ENCODE results near the gene NFS1. TPM values are rescaled to one million over a fixed set of nuclear protein-coding genes. Genes with fewer than 3 reads are reported as not detected.
"Not testable (repeated sequence)": the region's sequence is repeated elsewhere in the genome, so short reads cannot be mapped to it uniquely, and the experiment has no call there.

Gene NFS1
- 12.6 TPM for polyA plus RNA-seq (ENCODE audit: insufficient read length)

DNA sequence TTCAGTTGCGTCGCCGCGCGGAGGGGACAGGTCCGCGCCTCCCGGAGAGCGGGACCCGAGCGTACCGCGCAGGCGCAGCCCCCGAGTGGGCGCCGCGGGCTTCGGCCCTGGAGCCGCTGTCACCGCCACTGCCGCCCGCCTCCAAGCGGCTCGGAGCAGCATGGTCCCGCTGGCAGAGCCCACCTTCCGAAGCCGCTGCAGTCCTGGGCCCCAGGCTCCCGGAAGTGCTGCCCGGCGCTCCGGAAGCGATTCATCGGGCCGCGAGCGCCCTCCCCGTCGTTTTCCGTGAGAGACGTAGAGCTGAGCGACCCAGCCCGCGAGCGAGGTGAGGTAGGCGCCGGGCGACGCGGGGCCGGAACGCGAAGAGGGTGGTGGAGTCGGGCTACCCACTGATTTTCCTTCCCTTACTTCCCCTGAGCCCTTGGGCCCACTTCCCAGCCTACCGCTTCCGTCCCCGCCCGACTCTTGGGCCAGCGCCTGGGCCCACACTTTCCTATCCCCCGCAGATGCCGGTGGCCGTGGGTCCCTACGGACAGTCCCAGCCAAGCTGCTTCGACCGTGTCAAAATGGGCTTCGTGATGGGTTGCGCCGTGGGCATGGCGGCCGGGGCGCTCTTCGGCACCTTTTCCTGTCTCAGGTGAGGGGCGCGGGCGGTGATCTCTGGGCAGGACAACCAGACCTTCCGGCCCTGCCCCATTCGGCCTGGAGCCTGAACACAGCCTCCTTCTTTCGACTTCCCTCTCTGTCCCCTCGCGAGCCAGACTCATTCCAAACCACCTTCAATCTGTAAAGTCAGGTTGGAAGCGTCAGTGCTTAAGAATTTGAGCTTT, at the start of gene NFS1, which contains the start of gene ROMO1:
Gene NFS1 (minus strand): TSS at position 226 of the 830 bp plus-strand sequence. CDS start 64 bp downstream, at position 162.
Gene ROMO1 (plus strand): TSS at position 279 of the 830 bp plus-strand sequence. CDS start 228 bp downstream, at position 507.
- DNase-seq (ENCODE audit: low read depth): peak; percentile 43

DNA sequence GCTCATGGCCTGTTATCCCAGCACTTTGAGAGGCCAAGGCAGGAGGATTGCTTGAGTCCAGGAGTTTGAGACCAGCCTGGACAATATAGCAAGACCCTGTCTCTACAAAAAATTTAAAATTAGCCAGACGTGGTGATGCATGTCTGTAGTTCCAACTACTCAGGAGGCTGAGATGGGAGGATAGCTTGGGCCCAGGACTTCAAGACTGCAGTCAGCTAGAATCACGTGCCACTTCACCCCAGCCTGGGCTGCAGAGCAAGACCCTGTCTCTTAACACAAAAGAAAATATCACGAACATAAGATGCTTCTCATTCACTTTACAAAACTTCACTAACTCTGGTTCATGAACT, 45.3 kb upstream of the NFS1 start:
- DNase-seq (ENCODE audit: low read depth): not testable (repeated sequence)

DNA sequence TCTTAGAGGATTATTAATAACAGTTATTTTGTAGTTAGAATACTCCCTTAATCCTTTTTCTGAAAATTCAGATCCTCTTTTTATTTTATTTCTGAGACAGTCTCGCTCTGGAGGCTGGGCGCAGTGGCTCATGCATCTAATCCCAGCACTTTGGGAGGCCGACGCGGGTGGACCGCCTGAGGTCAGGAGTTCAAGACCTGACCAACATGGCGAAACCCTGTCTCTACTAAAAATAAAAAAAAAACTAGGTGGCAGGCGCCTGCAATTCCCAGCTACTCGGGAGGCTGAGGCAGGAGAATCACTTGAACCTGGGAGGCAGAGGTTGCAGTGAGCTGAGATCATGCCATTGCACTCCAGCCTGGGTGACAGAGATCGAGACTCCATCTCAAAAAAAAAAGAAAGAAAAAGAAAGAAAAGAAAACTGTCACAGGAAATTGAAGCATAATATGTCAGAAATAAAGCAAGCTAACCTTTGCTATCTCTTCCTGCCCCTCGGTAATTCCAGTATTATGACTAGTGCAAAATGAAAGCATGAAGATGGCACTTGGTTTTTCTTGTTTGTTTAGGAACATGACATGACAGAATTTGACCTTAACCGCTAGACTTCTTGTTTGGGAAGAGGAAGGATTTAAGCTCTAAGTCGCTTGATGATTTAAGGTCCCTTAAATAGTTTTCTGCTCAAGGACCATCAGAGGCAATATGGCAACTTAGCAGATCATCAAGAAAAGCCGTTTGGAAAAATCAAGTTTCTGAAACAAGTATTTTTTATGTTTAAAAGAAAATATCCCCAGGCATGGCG, 44.7 kb upstream of the NFS1 start:
- DNase-seq (ENCODE audit: low read depth): no peak

DNA sequence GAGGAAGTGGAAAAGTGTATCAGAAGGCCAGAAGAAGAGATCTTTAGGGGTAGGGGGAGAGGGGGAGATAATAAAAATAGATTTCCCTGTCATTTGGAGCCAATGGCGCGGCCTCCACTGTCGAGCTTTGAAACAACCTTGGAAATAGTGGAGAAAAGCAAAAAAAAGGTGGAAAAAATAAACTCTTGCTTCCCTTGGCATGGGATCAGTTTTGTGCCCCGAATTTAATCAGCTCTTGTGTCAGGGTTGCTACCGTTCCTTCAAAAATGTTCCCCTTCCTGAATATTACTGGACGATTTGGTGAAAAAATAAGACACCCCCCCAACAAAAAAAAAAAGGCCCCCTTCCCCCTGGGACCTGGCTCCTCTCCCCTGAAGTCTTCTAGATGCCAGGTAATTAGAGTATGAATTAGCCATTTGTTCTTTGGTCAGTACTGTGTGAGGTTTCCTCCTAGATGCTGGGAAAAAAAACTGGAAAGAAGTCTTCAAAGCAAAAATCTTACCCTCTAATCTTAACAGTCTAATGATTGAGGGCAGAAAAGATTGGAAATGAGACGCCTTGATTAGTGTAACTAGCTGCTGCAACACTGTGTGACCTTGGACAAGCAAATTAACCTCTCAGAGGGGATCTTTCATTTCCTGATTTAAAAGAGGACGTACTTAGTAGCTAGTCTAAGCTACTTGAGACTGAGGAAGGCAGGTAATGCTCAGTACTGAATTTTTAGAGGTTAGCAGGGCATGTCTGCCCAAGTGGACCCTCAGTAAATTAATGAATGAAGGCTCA, 43.8 kb upstream of the NFS1 start:
- DNase-seq (ENCODE audit: low read depth): no peak

DNA sequence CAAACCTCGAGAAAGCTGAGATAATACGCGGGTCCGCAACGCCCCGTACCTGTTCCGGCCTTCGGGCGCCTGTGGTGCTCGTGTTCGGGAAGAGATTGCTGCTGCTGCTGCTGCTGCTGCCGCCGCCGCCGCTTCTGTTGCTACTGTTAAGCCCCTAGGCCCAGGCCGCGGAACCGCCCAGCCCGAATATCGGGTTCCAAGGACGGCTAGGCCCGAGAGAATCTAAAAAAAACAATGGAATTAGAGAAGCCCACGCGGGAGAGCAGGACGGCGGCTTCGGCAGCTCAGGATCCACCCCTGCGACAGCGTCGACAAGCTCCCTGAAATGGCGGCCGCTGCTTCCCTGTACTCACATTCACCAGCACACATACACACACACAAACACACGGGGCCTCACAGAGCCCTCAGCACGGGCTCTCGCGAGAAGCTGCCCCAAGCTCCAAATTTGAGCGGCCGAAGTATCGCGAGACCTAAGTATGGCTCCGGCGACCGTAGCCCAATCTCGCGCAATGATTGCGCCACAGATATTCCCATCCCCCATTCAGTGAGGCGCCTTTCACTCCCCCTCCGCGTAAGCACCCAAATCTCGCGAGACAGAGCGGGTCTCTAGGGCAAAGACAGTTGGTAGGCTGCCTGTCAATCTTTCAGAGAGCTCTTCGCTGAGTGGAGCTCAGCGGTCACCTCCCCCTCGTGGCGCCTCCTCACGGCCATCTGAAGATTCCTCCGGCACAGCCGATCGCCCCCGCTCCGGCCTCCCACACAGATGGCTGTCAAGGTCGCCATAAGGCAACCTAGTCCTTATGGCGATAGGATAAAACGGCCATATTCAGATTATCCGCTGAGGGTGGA, 43.0 kb upstream of the NFS1 start, which contains the start of gene RBM39:
Gene RBM39 (minus strand): TSS at position 369 of the 849 bp plus-strand sequence. CDS start 1,386 bp downstream, outside the sequence.
- peak; percentile 100 for DNase-seq (ENCODE audit: low read depth)

DNA sequence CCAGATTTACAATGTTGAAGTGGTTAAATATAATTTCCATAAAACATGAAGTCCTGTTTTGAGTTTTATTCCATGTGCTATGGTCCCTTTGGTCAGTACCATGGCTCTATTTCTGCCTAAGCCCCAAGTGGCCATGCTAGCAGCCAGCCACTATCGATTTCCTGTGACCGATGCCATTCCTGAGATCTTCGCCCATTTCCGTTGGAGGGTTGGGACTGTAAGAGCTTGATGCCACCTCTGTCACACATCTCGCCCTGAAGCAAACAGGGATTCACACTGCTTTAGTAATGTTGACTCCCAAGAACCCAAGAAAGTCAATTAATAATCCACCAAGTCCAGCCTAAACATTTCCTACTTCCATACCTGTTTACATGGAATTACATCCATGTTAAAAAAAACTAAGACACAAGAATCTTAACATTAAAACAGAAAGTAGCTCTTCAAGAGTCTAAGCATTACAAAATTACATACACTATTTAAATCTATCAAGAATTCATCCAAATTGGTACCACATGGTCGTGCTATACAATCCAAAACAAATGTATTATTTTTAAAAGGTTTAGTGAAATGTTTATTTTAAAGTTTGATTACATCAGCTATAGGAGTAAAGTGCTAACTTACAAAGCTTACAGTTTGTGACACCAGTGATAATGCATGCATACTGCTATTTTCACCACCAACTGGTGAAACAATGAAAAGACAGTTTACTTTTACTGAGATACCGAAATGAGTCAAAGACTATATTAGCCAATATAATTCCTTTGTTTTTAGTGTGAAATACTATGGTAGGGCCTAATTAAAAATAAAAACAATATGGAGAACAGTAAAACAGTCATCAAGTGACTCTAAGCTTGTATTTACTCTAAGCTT, 40.4 kb upstream of the NFS1 start:
- no peak for DNase-seq (ENCODE audit: low read depth)

DNA sequence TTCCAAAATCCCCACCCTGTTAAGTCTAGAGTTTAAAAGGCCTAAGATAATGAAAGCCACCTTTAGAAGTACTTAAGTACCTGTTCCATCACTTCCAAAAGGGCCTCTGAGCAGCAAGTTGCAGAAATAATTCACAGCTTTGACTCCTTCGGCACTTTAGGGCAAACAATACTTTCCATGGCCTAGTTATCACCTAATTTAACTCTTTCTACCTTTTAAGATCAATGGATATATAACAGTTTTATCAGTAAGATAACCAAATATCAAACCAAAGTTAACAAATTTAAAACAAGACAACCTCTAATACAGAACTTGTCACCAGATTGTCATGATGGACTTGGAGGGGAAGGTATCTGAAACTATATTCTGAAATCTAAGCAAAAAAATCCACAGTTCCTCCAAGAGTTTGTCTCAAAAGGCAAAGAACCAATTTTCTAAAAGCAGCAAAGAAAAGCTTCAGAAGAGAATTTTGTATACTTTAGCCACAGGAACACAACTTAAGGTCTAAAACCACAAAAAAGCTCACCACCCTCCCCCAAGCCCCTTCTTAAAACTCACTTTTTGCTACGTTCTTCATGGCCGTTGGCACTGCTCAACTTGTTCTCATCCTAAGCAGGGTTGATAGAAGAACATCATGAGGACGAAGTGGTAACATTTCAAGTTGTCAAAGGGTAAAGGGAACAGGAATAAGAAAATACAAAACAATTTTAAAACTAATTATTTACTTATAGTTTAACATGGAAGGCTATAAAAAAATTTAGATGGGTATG, 39.4 kb upstream of the NFS1 start:
- DNase-seq (ENCODE audit: low read depth): no peak

DNA sequence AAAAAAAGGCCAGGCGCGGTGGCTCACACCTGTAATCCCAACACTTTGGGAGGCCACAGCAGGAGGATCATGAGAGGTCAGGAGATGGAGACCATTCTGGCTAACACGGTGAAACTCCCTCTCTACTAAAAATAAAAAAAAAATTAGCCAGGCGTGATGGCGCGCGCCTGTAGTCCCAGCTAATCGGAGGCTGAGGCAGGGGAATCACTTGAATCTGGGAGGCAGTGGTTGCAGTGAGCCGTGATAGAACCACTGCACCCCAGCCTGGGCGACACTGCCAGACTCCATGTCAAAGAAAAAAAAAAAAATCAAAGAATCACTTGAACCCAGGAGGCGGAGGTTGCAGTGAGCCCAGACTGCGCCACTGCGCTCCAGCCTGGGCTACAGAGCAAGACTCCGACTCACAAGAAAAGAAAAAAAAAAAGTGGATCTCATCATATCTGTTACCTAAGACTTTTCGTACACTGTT, 38.7 kb upstream of the NFS1 start:
- no peak for DNase-seq (ENCODE audit: low read depth)

DNA sequence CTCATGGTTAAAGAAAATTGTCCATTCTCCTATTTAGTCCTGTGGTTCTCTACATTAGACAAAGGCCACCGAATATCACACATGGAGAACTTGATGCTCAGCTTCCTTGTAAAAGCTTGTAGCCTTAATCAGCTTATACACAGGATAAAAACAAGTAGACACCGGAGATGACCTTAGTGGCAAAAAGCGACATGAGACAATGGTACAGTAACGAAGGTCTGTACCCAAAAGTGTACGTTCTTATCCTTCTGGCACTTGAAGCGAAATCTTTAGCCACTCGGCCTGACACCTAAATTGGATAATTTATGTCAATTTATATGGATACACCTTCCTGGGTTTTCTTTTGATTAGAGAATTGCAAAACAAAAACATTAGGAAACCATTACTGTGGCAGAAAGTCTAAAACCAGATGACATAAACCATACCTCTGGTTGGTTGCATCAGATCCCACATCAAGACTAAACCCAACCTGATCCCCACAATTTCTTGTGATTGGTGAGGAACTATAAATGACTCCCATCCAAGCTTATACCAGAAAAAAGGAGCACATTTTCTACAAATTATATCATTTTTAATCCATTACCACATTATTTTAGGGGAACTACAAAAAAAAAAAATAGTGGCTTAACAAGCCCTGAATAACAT, 36.8 kb upstream of the NFS1 start:
- no peak for DNase-seq (ENCODE audit: low read depth)

DNA sequence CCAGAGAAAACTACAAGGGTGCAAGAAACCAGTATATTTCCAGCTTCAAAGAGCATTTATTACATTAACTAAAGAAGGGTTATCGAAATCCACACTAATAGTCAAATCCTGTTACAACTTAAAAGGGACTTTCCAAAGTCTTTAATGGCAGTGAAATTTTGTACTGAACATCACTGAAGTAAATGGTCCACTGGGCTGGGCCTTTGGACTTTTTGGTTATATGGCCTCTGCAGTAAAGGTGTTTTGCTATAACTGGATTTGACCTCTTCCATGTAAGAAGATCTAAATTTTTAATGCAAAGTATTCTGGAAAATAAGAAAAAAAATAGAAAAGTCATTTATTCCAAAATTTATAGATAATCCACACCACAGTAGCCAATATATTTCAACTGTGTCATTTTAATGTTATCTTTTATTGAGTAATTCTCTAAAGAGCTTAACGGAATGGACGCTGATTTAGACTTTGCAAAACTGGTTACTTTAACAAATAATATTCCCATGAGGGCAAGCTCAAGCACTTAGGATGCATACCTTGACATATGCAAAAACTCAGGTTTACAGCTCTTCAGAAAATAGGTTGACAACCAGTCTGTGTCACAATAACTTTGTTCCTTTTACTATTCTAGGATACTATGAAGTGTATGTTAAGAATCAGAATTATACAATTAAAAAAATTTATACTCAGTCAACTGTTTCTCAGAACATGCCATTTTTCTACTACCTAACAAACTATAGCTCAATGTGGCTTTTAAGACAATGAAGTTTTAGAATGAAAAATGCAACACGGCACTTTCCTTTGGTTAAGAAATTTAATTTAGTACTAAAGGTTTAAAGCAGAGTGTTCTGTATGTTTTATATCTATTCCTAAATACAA, 35.9 kb upstream of the NFS1 start:
- DNase-seq (ENCODE audit: low read depth): no peak

DNA sequence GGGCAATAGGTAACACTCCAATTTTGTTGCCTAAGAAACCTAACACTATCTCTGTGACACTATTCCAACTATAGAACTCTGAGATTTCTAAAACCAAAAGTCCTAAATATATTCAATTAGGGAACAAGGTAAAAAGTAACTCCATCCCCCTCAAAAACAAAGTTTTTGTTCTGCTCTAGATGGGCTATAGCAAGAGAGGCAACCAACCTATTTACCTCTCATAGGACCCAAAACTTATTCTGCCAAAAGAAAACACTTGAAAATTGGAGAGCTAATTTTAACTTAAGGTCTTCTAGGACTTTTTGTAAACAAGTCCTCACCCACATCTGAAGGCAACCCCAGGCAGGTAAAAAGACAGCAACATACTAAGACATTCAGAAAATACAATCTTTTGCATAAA, 35.2 kb upstream of the NFS1 start:
- no peak for DNase-seq (ENCODE audit: low read depth)

DNA sequence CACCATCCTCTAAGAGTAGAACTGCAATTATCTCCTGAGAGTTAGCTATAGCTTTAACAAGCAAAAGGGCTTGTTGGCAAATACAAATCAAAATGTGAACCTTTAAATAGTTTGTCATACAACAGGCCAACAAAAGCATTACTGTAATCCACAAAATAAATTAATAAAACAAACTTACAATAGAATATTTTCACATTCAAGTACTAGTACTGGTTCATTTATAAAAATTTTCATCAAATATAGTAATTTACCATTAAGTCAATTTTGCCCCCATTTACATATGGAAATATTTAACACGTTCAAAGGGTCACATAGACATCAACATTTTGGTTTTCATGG, 33.5 kb upstream of the NFS1 start:
- DNase-seq (ENCODE audit: low read depth): no peak

DNA sequence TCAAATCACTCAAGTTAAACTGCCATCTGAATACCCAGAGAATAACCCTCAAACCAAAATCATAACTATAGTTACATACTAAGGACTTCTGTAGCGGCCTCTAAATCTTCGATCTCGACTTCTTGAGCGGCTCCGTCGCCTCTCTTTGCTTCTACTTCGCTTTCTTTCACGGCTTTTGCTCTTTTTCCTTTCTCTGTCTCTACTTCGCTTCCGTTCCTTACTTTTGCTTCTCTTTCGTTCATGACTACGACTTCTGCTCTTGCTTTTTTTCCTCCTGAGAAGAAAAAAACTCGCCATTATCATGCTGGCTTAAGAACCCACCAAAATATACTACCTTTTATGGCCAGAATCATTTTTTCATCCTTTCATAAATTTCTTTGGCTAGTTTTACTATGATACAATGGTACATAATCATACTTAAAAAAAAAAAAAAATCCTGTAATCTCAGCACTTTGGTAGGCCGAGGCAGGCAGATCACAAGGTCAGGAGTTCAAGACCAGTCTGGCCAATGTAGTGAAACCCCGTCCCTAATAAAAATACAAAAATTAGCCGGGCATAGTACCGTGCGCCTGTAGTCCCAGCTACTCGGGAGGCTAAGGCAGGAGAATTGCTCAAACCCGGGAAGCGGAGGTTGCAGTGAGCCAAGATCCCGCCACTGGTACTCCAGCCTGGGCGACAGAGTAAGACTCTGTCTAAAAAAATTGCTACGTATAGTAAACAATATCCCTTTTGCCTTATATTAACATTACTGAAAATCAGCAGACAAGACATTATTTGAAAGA, 32.9 kb upstream of the NFS1 start:
- DNase-seq (ENCODE audit: low read depth): no peak

DNA sequence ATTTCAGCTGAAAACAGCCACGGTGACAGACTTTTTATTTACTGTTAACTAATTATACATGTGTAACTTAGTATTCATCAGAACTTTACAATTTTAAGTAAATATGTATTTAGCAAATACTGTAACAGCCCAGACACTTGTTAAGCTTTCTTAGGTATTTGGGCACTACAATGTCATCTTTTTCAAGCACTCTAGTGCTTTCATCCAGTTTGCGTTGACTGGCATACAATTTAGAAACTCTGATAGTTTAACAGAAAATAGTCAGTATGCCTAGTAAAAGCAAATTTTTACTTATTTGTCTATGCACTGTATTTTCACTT, 32.3 kb upstream of the NFS1 start:
- no peak for DNase-seq (ENCODE audit: low read depth)

DNA sequence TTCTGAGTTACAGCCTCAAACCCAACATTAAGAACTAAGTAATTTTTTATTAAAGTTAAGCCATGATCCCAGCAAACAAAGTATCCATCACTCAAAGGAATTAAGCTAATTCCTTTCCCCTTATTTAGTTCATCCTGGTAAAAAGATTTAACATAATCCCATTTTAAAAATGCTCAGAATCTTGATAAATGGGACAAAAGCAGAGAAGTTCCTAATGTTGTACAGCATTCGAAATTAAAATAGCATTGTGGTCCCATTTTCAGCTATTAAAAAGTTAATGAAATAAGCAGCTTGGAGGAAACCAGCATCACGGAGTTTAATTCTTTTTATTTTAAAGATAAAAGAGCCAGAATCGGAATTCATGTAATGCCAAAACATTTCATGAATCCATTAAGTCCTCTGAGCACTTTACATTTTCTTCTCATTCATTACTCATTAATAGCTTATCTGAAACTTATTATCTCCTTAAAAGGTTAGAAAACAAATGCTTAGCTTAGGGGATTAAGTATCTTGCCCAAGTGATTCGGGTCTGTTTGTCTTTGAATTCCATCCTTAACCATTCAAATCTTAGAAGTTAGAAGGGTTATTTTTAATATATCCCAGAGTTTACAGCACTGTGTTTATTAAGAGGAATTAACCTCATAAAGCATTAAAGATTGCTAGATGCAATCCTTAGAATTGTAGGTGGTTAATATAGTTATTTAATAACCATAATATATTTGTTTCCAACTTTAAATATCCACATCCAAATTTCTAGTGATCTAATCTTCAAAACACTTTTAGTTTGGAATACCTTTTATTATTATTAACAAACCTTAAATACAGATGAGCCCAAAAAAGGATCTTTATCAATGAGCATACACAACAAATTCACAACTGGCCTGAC, 31.7 kb upstream of the NFS1 start:
- no peak for DNase-seq (ENCODE audit: low read depth)

Data from forelimb muscle (tissue), 1 donor.